ENCODE measurements around the gene STOX2. TPM values are rescaled to one million over a fixed set of nuclear protein-coding genes. Genes with fewer than 3 reads are reported as not detected.
A peak's percentile ranks its signal among the peaks of the same experiment; 100 is the strongest.

The STOX2 gene
- total RNA-seq, 1 donor from 2014 or later, result 4.4 TPM

DNA sequence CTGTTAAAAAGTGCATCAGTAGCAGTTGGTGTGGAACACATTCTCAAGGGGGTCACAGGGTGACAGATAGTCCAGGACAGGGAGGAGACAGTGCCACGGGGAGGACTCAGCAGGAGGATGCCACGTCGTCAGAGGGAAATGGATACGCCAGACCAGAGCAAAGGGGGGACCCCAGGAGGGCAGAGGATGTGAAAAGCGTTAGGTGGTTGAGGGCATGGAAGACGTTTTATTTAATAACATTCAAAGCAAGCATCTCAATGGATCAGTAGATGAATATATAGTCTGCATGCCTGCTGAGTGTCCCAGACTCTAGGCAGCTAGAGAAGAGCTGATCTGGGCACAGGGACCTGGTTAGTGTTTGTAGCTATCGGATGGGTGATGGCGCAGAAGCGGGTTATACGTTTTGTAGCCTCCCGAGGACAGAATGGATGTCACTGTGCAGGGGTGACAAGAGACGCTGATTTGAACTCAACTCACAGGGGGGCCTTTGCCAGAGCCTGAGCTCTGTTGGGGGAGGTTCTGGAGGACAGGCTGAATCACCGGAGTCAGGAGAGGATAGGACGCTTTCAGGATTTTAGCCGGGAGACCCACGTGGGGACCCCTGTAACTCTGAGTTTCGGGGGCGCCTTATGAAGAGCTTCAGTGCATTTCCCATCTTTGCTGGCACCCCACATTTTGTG, 81.3 kb downstream of the STOX2 start:
- H3K4me3 ChIP-seq (ENCODE audit: low read depth, low read length), result no peak overlapping the region
- no peaks in the 10 kb centered on the region for H3K36me3 ChIP-seq (ENCODE audit: control insufficient read depth, insufficient read depth, low read length)
- TF ChIP-seq, protein P1, sequence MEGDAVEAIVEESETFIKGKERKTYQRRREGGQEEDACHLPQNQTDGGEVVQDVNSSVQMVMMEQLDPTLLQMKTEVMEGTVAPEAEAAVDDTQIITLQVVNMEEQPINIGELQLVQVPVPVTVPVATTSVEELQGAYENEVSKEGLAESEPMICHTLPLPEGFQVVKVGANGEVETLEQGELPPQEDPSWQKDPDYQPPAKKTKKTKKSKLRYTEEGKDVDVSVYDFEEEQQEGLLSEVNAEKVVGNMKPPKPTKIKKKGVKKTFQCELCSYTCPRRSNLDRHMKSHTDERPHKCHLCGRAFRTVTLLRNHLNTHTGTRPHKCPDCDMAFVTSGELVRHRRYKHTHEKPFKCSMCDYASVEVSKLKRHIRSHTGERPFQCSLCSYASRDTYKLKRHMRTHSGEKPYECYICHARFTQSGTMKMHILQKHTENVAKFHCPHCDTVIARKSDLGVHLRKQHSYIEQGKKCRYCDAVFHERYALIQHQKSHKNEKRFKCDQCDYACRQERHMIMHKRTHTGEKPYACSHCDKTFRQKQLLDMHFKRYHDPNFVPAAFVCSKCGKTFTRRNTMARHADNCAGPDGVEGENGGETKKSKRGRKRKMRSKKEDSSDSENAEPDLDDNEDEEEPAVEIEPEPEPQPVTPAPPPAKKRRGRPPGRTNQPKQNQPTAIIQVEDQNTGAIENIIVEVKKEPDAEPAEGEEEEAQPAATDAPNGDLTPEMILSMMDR (IDR thresholded peaks at IDR 0.05; ENCODE audit: insufficient read depth, low read length, poor library complexity, severe bottlenecking), result no peak
- DNase-seq (ENCODE audit: low read depth), result no peak
- no peaks in the 10 kb centered on the region for H3K27me3 ChIP-seq (ENCODE audit: control insufficient read depth, insufficient read depth, low read length)

GRCh38 chr4:183986971-183987946, 82.2 kb downstream of the STOX2 start:
- H3K36me3 ChIP-seq (ENCODE audit: control insufficient read depth, insufficient read depth, low read length), result no peaks in the 10 kb centered on the region
- DNase-seq (ENCODE audit: low read depth), result peak; percentile 61
- H3K4me3 ChIP-seq (ENCODE audit: low read depth, low read length), result peak overlapping the region; percentile 49
- H3K27me3 ChIP-seq (ENCODE audit: control insufficient read depth, insufficient read depth, low read length), result no peaks in the 10 kb centered on the region
- TF ChIP-seq, protein P1 (IDR thresholded peaks at IDR 0.05; ENCODE audit: insufficient read depth, low read length, poor library complexity, severe bottlenecking), result no peak

- peak; percentile 88 for DNase-seq (ENCODE audit: low read depth)
- H3K36me3 ChIP-seq (ENCODE audit: control insufficient read depth, insufficient read depth, low read length), result no peaks in the 10 kb centered on the region
- no peaks in the 10 kb centered on the region for H3K27me3 ChIP-seq (ENCODE audit: control insufficient read depth, insufficient read depth, low read length)
- H3K4me3 ChIP-seq (ENCODE audit: low read depth, low read length), result peak overlapping the region; percentile 49
- TF ChIP-seq, protein P1 (IDR thresholded peaks at IDR 0.05; ENCODE audit: insufficient read depth, low read length, poor library complexity, severe bottlenecking), result no peak
Observed at GRCh38 chr4:183987987-183988392, 82.9 kb downstream of the STOX2 start.

- DNase-seq (ENCODE audit: low read depth), result no peak
- no peaks in the 10 kb centered on the region for H3K27me3 ChIP-seq (ENCODE audit: control insufficient read depth, insufficient read depth, low read length)
- H3K4me3 ChIP-seq (ENCODE audit: low read depth, low read length), result no peak overlapping the region
- H3K36me3 ChIP-seq (ENCODE audit: control insufficient read depth, insufficient read depth, low read length), result no peaks in the 10 kb centered on the region
- TF ChIP-seq, protein P1 (IDR thresholded peaks at IDR 0.05; ENCODE audit: insufficient read depth, low read length, poor library complexity, severe bottlenecking), result no peak
Observed at GRCh38 chr4:183988874-183989273, 83.8 kb downstream of the STOX2 start.

GRCh38 chr4:183989461-183989860, 84.4 kb downstream of the STOX2 start:
- TF ChIP-seq, protein P1 (IDR thresholded peaks at IDR 0.05; ENCODE audit: insufficient read depth, low read length, poor library complexity, severe bottlenecking), result no peak
- Histone ChIP-seq H3K4me3 (ENCODE audit: low read depth, low read length) (no peak overlapping the region), H3K27me3 (ENCODE audit: control insufficient read depth, insufficient read depth, low read length) (no peaks in the 10 kb centered on the region), H3K36me3 (ENCODE audit: control insufficient read depth, insufficient read depth, low read length) (no peaks in the 10 kb centered on the region)
- DNase-seq (ENCODE audit: low read depth), result no peak
